Heart right ventricle (tissue), 16 donors: ENCODE results near the gene TRPM1. TPM values are rescaled to one million over a fixed set of nuclear protein-coding genes. Genes with fewer than 3 reads are reported as not detected.
"Not testable (repeated sequence)": the region's sequence is repeated elsewhere in the genome, so short reads cannot be mapped to it uniquely, and the experiment has no call there.

Experiments used
- ATAC-seq, 8 donors: fragments of 200-7000 bp; cut with Tn5 transposase; one replicate each; pipeline ENCODE4 v1.9.1; 2020; ENCODE audit warnings: mild to moderate bottlenecking in 8 of 8, moderate library complexity in 8 of 8, moderate number of reproducible peaks in 1 of 8
- DNase-seq, 2 donors: peaks; one replicate each; pipeline ENCODE4 v3.0.0-alpha.2; 2020
- H3K27ac ChIP-seq, 10 donors: fragments of 200-600 bp; sonication (generic) in 2 of 10; one replicate each; pipeline versions ENCODE4 v1.5.0 to v1.8.0; 2020 to 2022; ENCODE audit warnings: mild to moderate bottlenecking in 3 of 10
- H3K27me3 ChIP-seq, 7 donors: fragments of 200-600 bp; one replicate each; pipeline ENCODE4 v1.8.0; 2021 to 2022; ENCODE audit warnings: mild to moderate bottlenecking in 2 of 7
- H3K36me3 ChIP-seq, 9 donors: fragments of 200-600 bp; sonication (generic) in 1 of 9; one replicate each; pipeline versions ENCODE4 v1.5.0 to v1.8.0; 2020 to 2022; ENCODE audit warnings: mild to moderate bottlenecking in 2 of 9
- H3K4me1 ChIP-seq, 9 donors: fragments of 200-600 bp; sonication (generic) in 1 of 9; one replicate each; pipeline versions ENCODE4 v1.5.0 to v1.8.0; 2020 to 2022; ENCODE audit warnings: mild to moderate bottlenecking in 4 of 9
- H3K4me3 ChIP-seq, 10 donors: fragments of 200-600 bp; sonication (generic) in 2 of 10; one replicate each; pipeline versions ENCODE4 v1.5.0 to v1.8.0; 2020 to 2022; ENCODE audit warnings: mild to moderate bottlenecking in 7 of 10, moderate library complexity in 2 of 10
- H3K9me3 ChIP-seq, 11 donors: fragments of 200-600 bp in 10 of 11; sonication (generic) in 2 of 11; one replicate each; pipeline versions ENCODE4 v1.5.0 to v1.8.0; 2013 to 2022; ENCODE audit warnings: mild to moderate bottlenecking in 2 of 11, control low read depth in 1 of 11, moderate library complexity in 1 of 11
- CTCF ChIP-seq, 9 donors: fragments of 200-600 bp; sonication (generic) in 2 of 9; IDR thresholded peaks; one replicate each; pipeline versions ENCODE4 v1.5.0 to v1.8.0; 2021 to 2022; ENCODE audit warnings: antibody characterized with exemption in 9 of 9, mild to moderate bottlenecking in 5 of 9, moderate library complexity in 1 of 9
- WGBS, 2 donors: extraction: QIAGEN DNeasy Blood & Tissue Kit; methylation state at CpG; one replicate each; pipeline ENCODE4 v1.1.7; 2013; ENCODE audit warnings: inconsistent platforms in 1 of 2; 5-methylcytosine and 5-hydroxymethylcytosine counted together
- intact Hi-C, 10 donors: fragments of 100-400 bp; cut with DNase I; formaldehyde crosslinking; loops; one replicate each; pipeline versions ENCODE4 v1.11.1 to v1.14.2; 2022
- polyA plus RNA-seq, 2 donors: library from polyadenylated mRNA; stranded (reverse); fragments of 200-250 nt; gene quantifications; one replicate each; pipeline ENCODE4 v1.2.3, GENCODE V29; 2013
- total RNA-seq, 10 donors: library from RNA; stranded (reverse); fragmentation: NEBNext Ultra II Directional in 3 of 10; extraction: Animal tissue kit (Norgen Biotek cat#: 25700) in 3 of 10; gene quantifications; one replicate each; pipeline versions ENCODE4 v1.2.1 to v1.2.4, GENCODE V29; 2021 to 2023
- donor health status: Arrhythmogenic right ventricular cardiomyopathy.
- donor health status: ischemic (EF 13 %, LVEDD 7.1; RV severe dilation, severe dysfunction).
- donor health status: healthy with polysubstance abuse.
- donor health status: DM: no; HTN: yes; CAD: no.
- donor health status: DM: no; HTN: no; CAD: no.
- donor health status: ischemic (EF 25% LVEDD 6.9; RV normal size, moderate dysfunction).
- donor health status: ischemic (EF 25% LVEDD 5.7; RV mildly dilated, moderate dysfunction).
- donor health status: healthy.
- donor health status: DM: yes; HTN: yes; CAD: no.
- donor health status: Ischemic cardiomyopathy.
- donor health status: ischemic (EF 35%, LVEDD 5.7; RV mildly dilated, moderate dysfunction).
- donor health status: nonischemic (EF 11% LVEDD 7.7; RV severe dilation, severe dysfunction).
- donor health status: DM: yes; HTN: yes; CAD: no.
- donor health status: PGD.
- donor health status: ischemic (EF 29% LVEDD 5.4; RV normal size, mild dysfunction).
- donor health status: nonischemic (EF 23%, LVEDD 6.1; RV moderate dilation, normal function).

TRPM1 gene
- total and polyA plus RNA-seq, 12 donors, result 0.06 TPM; not detected in 11

GRCh38 chr15:31091481-31091880 is 10.0 kb downstream of the TRPM1 start:
- H3K36me3 ChIP-seq, result no peaks in the 10 kb centered on the region
- no peak for ATAC-seq
- intact Hi-C loops, result loop anchor here in 1 of 10 donors (10.0 kb wide), 1 partner anchor 107 kb away; no protein-coding TSS in a partner anchor

DNA sequence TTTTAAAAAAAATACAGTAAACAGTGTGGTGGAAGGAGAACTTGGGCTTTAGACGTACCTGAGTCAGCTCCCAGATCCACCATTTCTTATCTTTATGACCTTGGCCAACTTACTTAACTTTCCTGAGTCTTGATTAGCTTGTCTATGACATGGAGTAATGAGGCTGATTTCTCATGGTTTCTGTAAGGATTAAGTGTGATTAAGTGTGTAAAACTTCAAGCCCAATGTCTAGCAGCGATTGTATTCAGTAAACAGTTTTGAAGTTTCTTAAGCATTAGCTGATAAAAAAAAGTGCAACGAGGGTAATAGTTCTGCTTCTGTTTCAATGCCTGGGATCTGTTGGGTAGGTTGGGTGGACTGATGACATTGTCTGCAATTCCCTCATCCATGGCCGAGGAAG is 10.8 kb downstream of the TRPM1 start:
- intact Hi-C loops, result loop anchor here in 1 of 10 donors (10.0 kb wide), 1 partner anchor 106 kb away; no protein-coding TSS in a partner anchor
- Histone ChIP-seq H3K27me3 (peaks cover 0 to 3% (median 0%) of the 10 kb centered on the region in 7 donors), H3K4me1 (no peaks in the 10 kb centered on the region), H3K27ac (no peak overlapping the region), H3K9me3 (no peaks in the 10 kb centered on the region), H3K36me3 (no peaks in the 10 kb centered on the region), H3K4me3 (no peak overlapping the region)
- DNase-seq (no peak), ATAC-seq (no peak)
- whole genome bisulfite sequencing, 2 donors, result 80 to 82% methylated on average over 4 of the region's 4 CpGs
- no peak for TF ChIP-seq CTCF (IDR thresholded peaks at IDR 0.05)

More at GRCh38 chr15:31091481-31091880, 10.0 kb downstream of the TRPM1 start:
- Histone ChIP-seq H3K27ac (no peak overlapping the region), H3K9me3 (no peaks in the 10 kb centered on the region), H3K27me3 (peaks cover 0 to 3% (median 0%) of the 10 kb centered on the region in 7 donors), H3K4me1 (no peaks in the 10 kb centered on the region), H3K4me3 (no peak overlapping the region)
- TF ChIP-seq CTCF (IDR thresholded peaks at IDR 0.05), result no peak
- 84 to 88% methylated on average over 6 of the region's 6 CpGs for WGBS, 2 donors
- DNase-seq, result no peak

- no peak for TF ChIP-seq CTCF (IDR thresholded peaks at IDR 0.05)
- no peak for ATAC-seq
These were observed 12.0 kb downstream of the TRPM1 start for GRCh38 chr15:31089368-31090047.

GRCh38 chr15:31088672-31089367 is 12.7 kb downstream of the TRPM1 start:
- Histone ChIP-seq H3K9me3 (no peaks in the 10 kb centered on the region), H3K27me3 (peaks cover 0 to 3% (median 0%) of the 10 kb centered on the region in 7 donors), H3K27ac (no peak overlapping the region), H3K36me3 (no peaks in the 10 kb centered on the region), H3K4me1 (peaks cover 0 to 2% (median 0%) of the 10 kb centered on the region in 9 donors), H3K4me3 (no peak overlapping the region)
- intact Hi-C loops, result no loop called here
- no peak for DNase-seq
- no peak for ATAC-seq
- WGBS, 2 donors, result 93 to 95% methylated on average over 21 of the region's 21 CpGs
- no peak for TF ChIP-seq CTCF (IDR thresholded peaks at IDR 0.05)

More at GRCh38 chr15:31089368-31090047, 12.0 kb downstream of the TRPM1 start:
- Histone ChIP-seq H3K4me3 (no peak overlapping the region), H3K4me1 (no peaks in the 10 kb centered on the region), H3K27me3 (peaks cover 0 to 3% (median 0%) of the 10 kb centered on the region in 7 donors), H3K36me3 (no peaks in the 10 kb centered on the region), H3K9me3 (no peaks in the 10 kb centered on the region), H3K27ac (no peak overlapping the region)
- intact Hi-C loops, result loop anchor here in 1 of 10 donors (10.0 kb wide), 1 partner anchor 105 kb away; no protein-coding TSS in a partner anchor
- no peak for DNase-seq
- 83 to 89% methylated on average over 18 of the region's 18 CpGs for WGBS, 2 donors

GRCh38 chr15:31088041-31088440 is 13.5 kb downstream of the TRPM1 start:
- H3K27me3 ChIP-seq, H3K27ac ChIP-seq, H3K4me3 ChIP-seq, intact Hi-C loops, ATAC-seq, H3K4me1 ChIP-seq, H3K9me3 ChIP-seq, DNase-seq, H3K36me3 ChIP-seq: not testable (repeated sequence)
- WGBS, 2 donors, result 90% methylated on average over 8 of the region's 8 CpGs
